IMR-90 (cell line): ENCODE measurements around the gene PSAPL1. TPM values are rescaled to one million over a fixed set of nuclear protein-coding genes. Genes with fewer than 3 reads are reported as not detected.

Source experiments
- ATAC-seq: fragments of 200-7000 bp; cut with Tn5 transposase; 2 replicates; pipeline ENCODE4 v1.9.1; 2020; ENCODE audit warnings: low read depth, mild to moderate bottlenecking, moderate library complexity
- BruUV-seq: library from RNA; stranded (reverse); fragments of 400-500 nt; replicated peaks from 2 replicates; lab custom pipeline; 2021; lab: Mats Ljungman, UMichigan
- CTCF ChIA-PET: fragments of 300-600 bp; formaldehyde crosslinking; extraction: SDS; loops from one replicate; lab custom pipeline; 2021; ENCODE audit warnings: antibody characterized with exemption; lab: Yijun Ruan, JAX
- POLR2A ChIA-PET: fragments of 300-600 bp; sonication (Branson Sonifier 250); formaldehyde crosslinking; loops from one replicate; lab custom pipeline; 2022; ENCODE audit warnings: antibody characterized with exemption; ENCODE audit not compliant: unreplicated experiment; lab: Charles Lee
- DNase-seq: peaks from one replicate; pipeline ENCODE4 v3.0.0; 2013
- H2AFZ ChIP-seq: replicated peaks from 2 replicates; pipeline ENCODE3; 2013; ENCODE audit warnings: low read length, mild to moderate bottlenecking; ENCODE audit not compliant: poor library complexity
- H2AK5ac ChIP-seq: 2 replicates; pipeline ENCODE4 v1.6.1; 2013; ENCODE audit warnings: low read depth, low read length, inconsistent platforms
- H2AK9ac ChIP-seq: replicated peaks from 2 replicates; pipeline ENCODE3; 2013; ENCODE audit warnings: mild to moderate bottlenecking, low read depth, low read length, moderate library complexity; ENCODE audit not compliant: poor library complexity
- H2BK120ac ChIP-seq: 2 replicates; pipeline ENCODE4 v1.6.1; 2013; ENCODE audit warnings: low read depth, low read length, inconsistent platforms
- H2BK15ac ChIP-seq: 3 replicates; pipeline ENCODE4 v1.6.1; 2013; ENCODE audit warnings: low read depth, low read length, inconsistent platforms
- H2BK20ac ChIP-seq: 2 replicates; pipeline ENCODE4 v1.6.1; 2013; ENCODE audit warnings: low read depth, mild to moderate bottlenecking, inconsistent platforms, low read length, moderate library complexity
- H2BK5ac ChIP-seq: 2 replicates; pipeline ENCODE4 v1.6.1; 2013; ENCODE audit warnings: mild to moderate bottlenecking, low read depth, low read length, inconsistent platforms; ENCODE audit not compliant: poor library complexity, severe bottlenecking
- H3K14ac ChIP-seq: replicated peaks from 2 replicates; pipeline ENCODE4 v1.6.1; 2013; ENCODE audit warnings: low read depth, low read length, inconsistent platforms
- H3K18ac ChIP-seq: 2 replicates; pipeline ENCODE4 v1.6.1; 2013; ENCODE audit warnings: low read depth, low read length, control low read depth
- H3K23ac ChIP-seq: 2 replicates; pipeline ENCODE4 v1.6.1; 2013; ENCODE audit warnings: low read depth, low read length, inconsistent platforms
- H3K27ac ChIP-seq: 2 replicates; pipeline ENCODE4 v1.5.1; 2013; ENCODE audit warnings: mild to moderate bottlenecking, control low read depth, low read length; ENCODE audit not compliant: insufficient read depth
- H3K27me3 ChIP-seq: 2 replicates; pipeline ENCODE4 v1.6.1; 2013; ENCODE audit warnings: low read length; ENCODE audit not compliant: control insufficient read depth, insufficient read depth
- H3K36me3 ChIP-seq: 2 replicates; pipeline ENCODE4 v1.6.1; 2013; ENCODE audit warnings: low read length, mixed read lengths; ENCODE audit not compliant: control insufficient read depth, insufficient read depth
- H3K4ac ChIP-seq: 2 replicates; pipeline ENCODE4 v1.6.1; 2013; ENCODE audit warnings: low read depth, low read length, inconsistent platforms
- H3K4me1 ChIP-seq: 2 replicates; pipeline ENCODE4 v1.6.1; 2013; ENCODE audit warnings: low read length, mixed read lengths; ENCODE audit not compliant: control insufficient read depth, insufficient read depth
- H3K4me2 ChIP-seq: 2 replicates; pipeline ENCODE4 v1.6.1; 2013; ENCODE audit warnings: low read depth, mild to moderate bottlenecking, control low read depth, low read length, moderate library complexity
- H3K4me3 ChIP-seq: 2 replicates; pipeline ENCODE4 v1.5.1; 2013; ENCODE audit warnings: low read depth, mild to moderate bottlenecking, control low read depth, low read length, moderate library complexity; ENCODE audit not compliant: insufficient read depth
- H3K56ac ChIP-seq: 2 replicates; pipeline ENCODE4 v1.6.1; 2013; ENCODE audit warnings: low read length, inconsistent platforms; ENCODE audit not compliant: insufficient read depth; ENCODE audit errors: extremely low read depth
- H3K79me1 ChIP-seq, 2 experiments: 2 replicates each; pipeline ENCODE4 v1.6.1; 2013; ENCODE audit warnings: low read length in 2 of 2, inconsistent platforms in 1 of 2, low read depth in 1 of 2
- H3K9ac ChIP-seq: 2 replicates; pipeline ENCODE4 v1.6.1; 2013; ENCODE audit warnings: low read depth, low read length, control low read depth
- H3K9me1 ChIP-seq: 2 replicates; pipeline ENCODE4 v1.6.1; 2013; ENCODE audit warnings: low read length, inconsistent platforms; ENCODE audit not compliant: insufficient read depth
- H3K9me3 ChIP-seq: 2 replicates; pipeline ENCODE4 v1.6.1; 2013; ENCODE audit warnings: low read length; ENCODE audit not compliant: control insufficient read depth, insufficient read depth
- H4K20me1 ChIP-seq: 2 replicates; pipeline ENCODE4 v1.6.1; 2013; ENCODE audit warnings: low read length, inconsistent platforms; ENCODE audit not compliant: insufficient read depth
- H4K5ac ChIP-seq: 2 replicates; pipeline ENCODE4 v1.6.1; 2013; ENCODE audit warnings: mild to moderate bottlenecking, low read depth, low read length, control low read depth
- H4K8ac ChIP-seq, 2 experiments: 2 replicates each; pipeline ENCODE4 v1.6.1; 2013; ENCODE audit warnings: low read depth in 2 of 2, low read length in 2 of 2, control low read depth in 1 of 2, inconsistent platforms in 1 of 2
- H4K91ac ChIP-seq: 2 replicates; pipeline ENCODE4 v1.6.1; 2013; ENCODE audit warnings: low read depth, low read length, inconsistent platforms; ENCODE audit not compliant: insufficient read depth
- BHLHE40 ChIP-seq: fragments of 150-350 bp; IDR thresholded peaks from 2 replicates; pipeline ENCODE4 v1.6.1; 2016; ENCODE audit warnings: mild to moderate bottlenecking, low read depth, low read length
- CEBPB ChIP-seq: IDR thresholded peaks from 2 replicates; pipeline ENCODE4 v1.6.1; 2012; ENCODE audit warnings: low read depth, low read length, improper control_type of control experiment
- CHD1 ChIP-seq: IDR thresholded peaks from 2 replicates; pipeline ENCODE4 v1.6.1; 2012; ENCODE audit warnings: low read depth, low read length, improper control_type of control experiment
- FOS ChIP-seq: fragments of 150-350 bp; IDR thresholded peaks from 2 replicates; pipeline ENCODE4 v1.6.1; 2016; ENCODE audit warnings: low read depth, low read length
- MAFK ChIP-seq: IDR thresholded peaks from 2 replicates; pipeline ENCODE4 v1.6.1; 2012; ENCODE audit warnings: low read depth, low read length, improper control_type of control experiment
- MAZ ChIP-seq: IDR thresholded peaks from 2 replicates; pipeline ENCODE4 v1.6.1; 2012; ENCODE audit warnings: low read depth, mild to moderate bottlenecking, low read length, improper control_type of control experiment, moderate library complexity, borderline replicate concordance
- MXI1 ChIP-seq: IDR thresholded peaks from 2 replicates; pipeline ENCODE4 v1.6.1; 2012; ENCODE audit warnings: low read depth, mild to moderate bottlenecking, low read length, moderate library complexity, borderline replicate concordance
- NFE2L2 ChIP-seq: fragments of 150-350 bp; IDR thresholded peaks from 2 replicates; pipeline ENCODE4 v1.6.1; 2016; ENCODE audit warnings: low read depth, mild to moderate bottlenecking, low read length
- POLR2A ChIP-seq: IDR thresholded peaks from 2 replicates; pipeline ENCODE4 v1.6.1; 2012; ENCODE audit warnings: mild to moderate bottlenecking, low read depth, low read length
- RAD21 ChIP-seq: IDR thresholded peaks from 2 replicates; pipeline ENCODE4 v1.6.1; 2012; ENCODE audit warnings: low read length, improper control_type of control experiment
- RCOR1 ChIP-seq: IDR thresholded peaks from 2 replicates; pipeline ENCODE4 v1.6.1; 2012; ENCODE audit warnings: mild to moderate bottlenecking, low read length, improper control_type of control experiment; ENCODE audit not compliant: insufficient replicate concordance
- RFX5 ChIP-seq: IDR thresholded peaks from 2 replicates; pipeline ENCODE4 v1.8.0; 2012; ENCODE audit warnings: low read depth, mild to moderate bottlenecking, low read length, moderate library complexity
- SMC3 ChIP-seq: fragments of 150-350 bp; IDR thresholded peaks from 2 replicates; pipeline ENCODE4 v1.6.1; 2016; ENCODE audit warnings: low read depth, mild to moderate bottlenecking, antibody characterized with exemption, low read length, moderate library complexity
- WGBS, 2 experiments: methylation state at CpG; one replicate each; pipeline versions ENCODE4 v1.1.5 to v1.1.7; 2013; ENCODE audit warnings: missing lambda C conversion rate in 2 of 2; ENCODE audit not compliant: insufficient read length in 1 of 2; ENCODE audit errors: extremely low coverage in 2 of 2; 5-methylcytosine and 5-hydroxymethylcytosine counted together
- dilution Hi-C: fragments of 300-500 bp; cut with HindIII; formaldehyde crosslinking; loops from one replicate; pipeline ENCODE4 v1.14.3; 2018; ENCODE audit warnings: low sequenced_read_pairs; ENCODE audit not compliant: unreplicated experiment
- in situ Hi-C: fragments of 300-500 bp; cut with MboI; formaldehyde crosslinking; loops from 3 replicates; pipeline ENCODE4 v1.14.3; 2019; ENCODE audit warnings: low sequenced_read_pairs, inconsistent platforms, mixed read lengths
- intact Hi-C: fragments of 100-400 bp; cut with micrococcal nuclease; formaldehyde crosslinking; loops from 2 replicates; pipeline ENCODE4 v1.10.0; 2022
- polyA plus RNA-seq, 3 experiments: library from polyadenylated mRNA; depleted of rRNA; stranded (reverse); fragments of >200 nt; gene quantifications; 2 replicates each; pipeline ENCODE4 v1.2.3, GENCODE V29; 2012; ENCODE audit warnings: low replicate concordance in 1 of 3
- total RNA-seq: library from RNA; depleted of rRNA; stranded (reverse); fragments of >200 nt; gene quantifications from 2 replicates; pipeline ENCODE4 v1.2.3, GENCODE V29; 2012
- TF ChIP-seq, protein P1 (sequence below): fragments of 150-350 bp; IDR thresholded peaks from 2 replicates; pipeline ENCODE4 v1.6.1; 2016; ENCODE audit warnings: low read depth, mild to moderate bottlenecking, low read length, moderate library complexity, borderline replicate concordance
- TF ChIP-seq, protein P2 (sequence below): conservative IDR thresholded peaks from 2 replicates; pipeline ENCODE4 v1.5.1; 2012; ENCODE audit warnings: mild to moderate bottlenecking, low read depth, low read length, improper control_type of control experiment
- TF ChIP-seq, protein P3 (sequence below): fragments of 150-350 bp; IDR thresholded peaks from 2 replicates; pipeline ENCODE4 v1.6.1; 2017; ENCODE audit warnings: mild to moderate bottlenecking, antibody characterized with exemption, low read length, low read depth

The PSAPL1 gene
- total and polyA plus RNA-seq, 2 of the 4 experiments (the other 2 are of a cell fraction): not detected

DNA sequence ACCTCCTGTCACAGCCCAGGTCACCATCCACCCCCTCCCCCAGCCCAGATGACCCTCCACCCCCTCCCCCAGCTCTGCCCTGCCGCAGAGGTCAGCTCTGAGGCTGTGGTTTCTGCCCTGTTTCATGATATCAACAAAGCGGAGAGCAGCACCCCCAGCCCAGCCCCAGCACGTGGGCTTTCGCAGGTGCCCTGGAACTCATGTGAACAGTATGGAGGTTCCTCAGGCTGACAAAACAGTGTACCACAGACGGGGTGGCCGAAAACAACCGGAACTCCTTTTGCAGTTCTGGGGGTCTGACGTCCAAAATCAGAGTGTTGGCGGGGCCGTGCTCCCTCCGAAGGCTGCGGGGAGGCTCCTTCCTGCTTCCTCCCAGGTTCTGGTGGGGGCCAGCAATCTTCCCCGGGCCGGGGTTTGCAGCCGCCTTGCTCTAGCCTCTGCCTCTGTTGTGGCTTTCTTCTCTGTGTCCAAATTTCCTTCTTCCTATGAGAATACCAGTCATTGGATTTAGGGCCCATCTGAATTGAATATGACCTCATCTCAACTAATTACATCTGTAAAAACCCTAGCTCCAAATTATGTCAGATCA is 7.9 kb upstream of the PSAPL1 start:
- no peak for DNase-seq
- Histone ChIP-seq H4K91ac (no peak overlapping the region), H2BK120ac (no peak overlapping the region), H3K27ac (no peak overlapping the region), H4K5ac (no peak overlapping the region), H3K9me3 (no peaks in the 10 kb centered on the region), H2BK15ac (no peak overlapping the region), H2AK9ac (no peak overlapping the region), H3K14ac (no peak overlapping the region), H3K9ac (no peak overlapping the region), H3K4me3 (no peak overlapping the region), H3K4ac (no peak overlapping the region), H3K4me1 (no peaks in the 10 kb centered on the region), H3K36me3 (no peaks in the 10 kb centered on the region), H3K9me1 (no peaks in the 10 kb centered on the region), H2BK20ac (no peak overlapping the region), H3K18ac (no peak overlapping the region), H3K56ac (no peak overlapping the region), H3K4me2 (no peak overlapping the region), H2AK5ac (no peak overlapping the region), H2AFZ (no peak overlapping the region), H4K8ac (no peak overlapping the region), H4K20me1 (no peaks in the 10 kb centered on the region), H2BK5ac (no peak overlapping the region), H3K23ac (no peak overlapping the region), H3K27me3 (peaks cover 19% of the 10 kb centered on the region), H3K79me1 (no peaks in the 10 kb centered on the region)
- 32% methylated on average over 11 of the region's 15 CpGs; no CpG with 5 or more reads in 1 of the 2 experiments for WGBS, 2 experiments
- in situ Hi-C loops (no loop called here), dilution Hi-C loops (no loop called here), intact Hi-C loops (no loop called here)
- ChIA-PET POLR2A (no interaction called here), CTCF (no interaction called here)
- no peak for ATAC-seq
- no TSS peak for BruUV-seq
- TF ChIP-seq, protein P1, sequence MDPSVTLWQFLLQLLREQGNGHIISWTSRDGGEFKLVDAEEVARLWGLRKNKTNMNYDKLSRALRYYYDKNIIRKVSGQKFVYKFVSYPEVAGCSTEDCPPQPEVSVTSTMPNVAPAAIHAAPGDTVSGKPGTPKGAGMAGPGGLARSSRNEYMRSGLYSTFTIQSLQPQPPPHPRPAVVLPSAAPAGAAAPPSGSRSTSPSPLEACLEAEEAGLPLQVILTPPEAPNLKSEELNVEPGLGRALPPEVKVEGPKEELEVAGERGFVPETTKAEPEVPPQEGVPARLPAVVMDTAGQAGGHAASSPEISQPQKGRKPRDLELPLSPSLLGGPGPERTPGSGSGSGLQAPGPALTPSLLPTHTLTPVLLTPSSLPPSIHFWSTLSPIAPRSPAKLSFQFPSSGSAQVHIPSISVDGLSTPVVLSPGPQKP: no peak
- no peak for TF ChIP-seq MXI1
- TF ChIP-seq RCOR1: no peak
- TF ChIP-seq CEBPB: no peak
- no peak for TF ChIP-seq RAD21
- TF ChIP-seq MAZ: no peak
- no peak for TF ChIP-seq FOS
- no peak for TF ChIP-seq MAFK
- TF ChIP-seq, protein P2, sequence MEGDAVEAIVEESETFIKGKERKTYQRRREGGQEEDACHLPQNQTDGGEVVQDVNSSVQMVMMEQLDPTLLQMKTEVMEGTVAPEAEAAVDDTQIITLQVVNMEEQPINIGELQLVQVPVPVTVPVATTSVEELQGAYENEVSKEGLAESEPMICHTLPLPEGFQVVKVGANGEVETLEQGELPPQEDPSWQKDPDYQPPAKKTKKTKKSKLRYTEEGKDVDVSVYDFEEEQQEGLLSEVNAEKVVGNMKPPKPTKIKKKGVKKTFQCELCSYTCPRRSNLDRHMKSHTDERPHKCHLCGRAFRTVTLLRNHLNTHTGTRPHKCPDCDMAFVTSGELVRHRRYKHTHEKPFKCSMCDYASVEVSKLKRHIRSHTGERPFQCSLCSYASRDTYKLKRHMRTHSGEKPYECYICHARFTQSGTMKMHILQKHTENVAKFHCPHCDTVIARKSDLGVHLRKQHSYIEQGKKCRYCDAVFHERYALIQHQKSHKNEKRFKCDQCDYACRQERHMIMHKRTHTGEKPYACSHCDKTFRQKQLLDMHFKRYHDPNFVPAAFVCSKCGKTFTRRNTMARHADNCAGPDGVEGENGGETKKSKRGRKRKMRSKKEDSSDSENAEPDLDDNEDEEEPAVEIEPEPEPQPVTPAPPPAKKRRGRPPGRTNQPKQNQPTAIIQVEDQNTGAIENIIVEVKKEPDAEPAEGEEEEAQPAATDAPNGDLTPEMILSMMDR: no peak
- TF ChIP-seq SMC3: no peak
- TF ChIP-seq, protein P3, sequence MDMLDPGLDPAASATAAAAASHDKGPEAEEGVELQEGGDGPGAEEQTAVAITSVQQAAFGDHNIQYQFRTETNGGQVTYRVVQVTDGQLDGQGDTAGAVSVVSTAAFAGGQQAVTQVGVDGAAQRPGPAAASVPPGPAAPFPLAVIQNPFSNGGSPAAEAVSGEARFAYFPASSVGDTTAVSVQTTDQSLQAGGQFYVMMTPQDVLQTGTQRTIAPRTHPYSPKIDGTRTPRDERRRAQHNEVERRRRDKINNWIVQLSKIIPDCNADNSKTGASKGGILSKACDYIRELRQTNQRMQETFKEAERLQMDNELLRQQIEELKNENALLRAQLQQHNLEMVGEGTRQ: no peak
- no peak for TF ChIP-seq RFX5
- no peak for TF ChIP-seq BHLHE40
- TF ChIP-seq CHD1: no peak
- no peak for TF ChIP-seq POLR2A
- no peak for TF ChIP-seq NFE2L2
